Embryonic facial prominence (tissue), 1 donor: ENCODE measurements around the gene DAO.
"Not testable (repeated sequence)": the region's sequence is repeated elsewhere in the genome, so short reads cannot be mapped to it uniquely, and the experiment has no call there.

Experiments
- DNase-seq: peaks from one replicate; pipeline ENCODE4 v3.0.0-alpha.2; 2016; ENCODE audit errors: extremely low spot score

The DAO gene

DNA sequence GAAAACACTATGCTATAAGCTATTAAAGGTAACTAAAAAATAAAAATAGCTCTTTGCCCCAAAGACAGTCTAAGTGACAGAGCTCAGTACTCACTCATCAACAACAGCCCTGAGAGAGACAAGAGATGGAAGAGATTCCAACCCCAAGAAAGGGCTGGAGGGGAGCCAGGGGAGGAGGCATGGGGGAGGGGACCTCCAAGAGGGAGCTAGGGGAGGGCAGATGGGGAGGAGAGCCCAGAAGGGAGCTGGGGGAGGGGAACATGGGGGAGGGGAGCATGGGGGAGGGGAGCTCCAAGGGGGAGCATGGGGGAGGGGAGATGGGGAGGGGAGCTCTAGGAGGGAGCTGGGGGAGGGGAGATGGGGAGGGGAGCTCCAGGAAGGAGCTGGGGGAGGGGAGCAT, 30.2 kb upstream of the DAO start:
- no peak for DNase-seq

DNA sequence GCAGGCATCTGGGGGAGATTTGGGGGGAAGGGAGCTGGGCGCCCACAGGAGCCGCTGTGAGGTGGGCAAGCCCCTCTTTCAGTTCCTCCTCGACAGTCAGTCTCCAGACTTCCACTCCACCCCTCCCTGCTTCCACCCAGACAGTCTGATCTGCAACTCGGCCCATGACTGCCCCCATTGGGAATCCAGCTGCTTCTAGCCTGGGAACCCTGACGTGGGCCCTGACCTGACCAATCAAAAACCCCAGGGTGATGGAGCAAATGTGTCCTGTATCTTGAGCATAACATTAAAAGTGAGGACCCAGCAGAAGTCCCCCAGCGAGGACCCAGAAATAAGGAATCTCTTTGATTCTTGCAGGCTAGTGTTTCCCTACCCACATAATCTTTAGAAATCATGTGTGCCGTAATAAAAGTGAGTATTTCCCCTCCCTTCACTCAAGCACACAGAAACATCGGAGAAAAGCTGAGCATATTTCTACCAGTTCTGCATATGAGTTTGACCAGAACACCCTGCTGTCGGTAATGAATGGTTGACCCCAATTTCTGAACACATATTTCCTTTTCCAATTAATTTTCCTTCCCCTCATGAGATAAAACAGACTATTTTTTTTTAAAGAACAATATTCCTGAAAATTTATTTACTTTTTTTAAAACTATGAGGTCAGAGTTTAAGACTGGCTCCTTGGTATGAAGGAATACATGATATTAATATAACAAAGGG, 28.9 kb upstream of the DAO start:
- no peak for DNase-seq

DNA sequence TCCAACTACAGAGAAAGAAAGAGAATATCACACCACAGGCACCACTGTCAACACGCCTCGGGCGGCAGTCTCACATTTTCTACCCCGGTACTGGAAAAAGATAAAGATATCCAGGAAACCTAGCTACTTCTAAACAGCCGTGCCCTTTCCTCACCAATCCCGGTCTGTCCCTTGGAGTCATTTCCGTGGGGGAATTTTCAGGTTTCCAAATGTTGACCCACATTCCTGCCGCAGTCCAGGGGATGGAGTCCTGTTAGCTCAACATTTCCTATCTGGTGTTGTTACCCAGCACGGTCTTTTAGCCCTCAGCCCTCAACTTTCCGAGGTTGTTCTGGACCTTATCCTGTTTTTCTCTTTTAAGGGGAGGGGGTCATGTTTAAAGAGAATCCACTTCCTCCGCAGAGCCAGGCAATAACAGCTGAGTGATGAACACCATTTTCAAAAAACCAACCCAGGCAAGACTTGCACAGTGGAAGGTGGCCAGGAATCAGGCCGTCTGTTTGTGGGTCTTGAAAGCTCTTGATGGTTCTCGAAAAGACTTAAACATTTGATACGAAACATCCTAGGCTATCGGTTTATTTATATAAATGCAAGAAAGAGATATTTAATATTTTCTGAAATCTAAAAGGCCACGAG, 27.1 kb upstream of the DAO start:
- no peak for DNase-seq

DNA sequence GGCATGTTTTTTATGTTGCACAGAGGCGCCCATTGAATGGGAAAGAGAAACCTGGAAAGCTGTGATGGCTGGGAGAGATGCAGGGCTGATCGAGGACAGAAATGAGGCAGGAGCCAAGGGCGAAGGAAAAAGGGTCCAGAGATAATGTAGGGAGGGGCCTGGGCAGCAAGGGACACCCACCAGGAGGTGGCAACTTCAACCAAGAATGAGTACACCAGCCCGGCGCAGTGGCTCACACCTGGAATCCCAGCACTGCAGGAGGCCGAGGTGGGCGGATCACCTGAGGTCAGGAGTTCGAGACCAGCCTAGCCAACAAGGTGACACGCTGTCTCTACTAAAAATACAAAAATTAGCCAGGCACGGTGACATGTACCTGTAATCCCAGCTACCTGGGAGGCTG, 26.5 kb upstream of the DAO start:
- DNase-seq = no peak

DNA sequence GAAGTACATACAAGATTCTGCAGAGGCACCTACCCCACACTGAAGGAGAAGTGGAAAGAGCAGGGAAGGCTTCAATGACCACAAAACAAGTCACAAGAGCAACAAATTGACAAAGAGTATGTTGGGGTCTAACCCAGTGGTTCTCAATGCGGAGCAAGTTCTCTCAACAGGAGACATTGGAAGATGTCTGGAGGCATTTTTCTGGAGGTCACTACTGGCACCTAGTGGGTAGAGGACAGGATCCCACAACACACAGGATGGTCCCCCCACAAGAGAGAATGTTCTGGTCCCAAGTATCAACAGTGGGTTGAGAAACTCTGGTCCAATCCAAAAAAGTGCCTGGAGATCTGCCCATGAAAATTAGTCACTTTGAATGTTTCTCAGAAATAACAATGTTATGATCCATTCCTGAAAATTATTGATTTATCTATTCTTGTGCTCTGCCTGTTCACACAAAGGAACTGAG, 25.9 kb upstream of the DAO start:
- DNase-seq = no peak

DNA sequence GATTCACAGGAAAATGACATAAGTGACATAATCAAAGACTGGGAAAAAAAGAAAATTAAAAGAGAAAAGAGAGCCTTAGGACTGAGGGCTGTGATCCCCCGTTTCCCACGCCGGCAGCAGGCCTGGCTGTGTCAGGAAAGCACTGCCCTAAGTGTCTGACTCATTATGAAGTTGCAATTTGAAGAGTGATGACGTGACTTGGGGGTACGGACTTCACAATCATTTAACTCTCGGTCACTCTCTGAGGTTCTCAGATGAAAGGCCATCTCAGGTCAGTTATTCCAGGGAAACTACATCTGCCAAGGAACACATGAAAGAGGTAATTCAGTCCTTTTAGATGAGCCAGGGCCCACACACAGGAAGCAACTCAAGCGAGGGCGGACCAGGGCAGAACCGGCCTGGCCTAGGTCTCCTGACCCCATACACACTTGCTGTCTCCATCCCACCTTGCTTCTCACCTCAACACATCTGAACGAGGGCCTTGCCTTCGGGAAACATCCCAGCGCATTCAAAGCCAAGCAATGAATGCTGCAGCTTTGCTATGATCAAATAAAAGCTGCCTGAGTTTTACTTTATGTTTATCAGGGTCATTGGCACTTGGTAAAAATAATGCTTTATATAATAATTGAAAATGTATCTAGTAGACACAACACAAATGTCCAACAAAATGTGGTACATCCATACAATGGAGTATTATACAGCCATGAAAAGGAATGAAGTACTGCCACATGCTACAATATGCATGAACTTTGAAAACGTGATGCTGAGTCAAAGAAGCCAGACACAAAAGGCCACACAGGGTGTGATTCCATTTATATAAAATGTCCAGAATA, 25.2 kb upstream of the DAO start:
- DNase-seq = no peak

DNA sequence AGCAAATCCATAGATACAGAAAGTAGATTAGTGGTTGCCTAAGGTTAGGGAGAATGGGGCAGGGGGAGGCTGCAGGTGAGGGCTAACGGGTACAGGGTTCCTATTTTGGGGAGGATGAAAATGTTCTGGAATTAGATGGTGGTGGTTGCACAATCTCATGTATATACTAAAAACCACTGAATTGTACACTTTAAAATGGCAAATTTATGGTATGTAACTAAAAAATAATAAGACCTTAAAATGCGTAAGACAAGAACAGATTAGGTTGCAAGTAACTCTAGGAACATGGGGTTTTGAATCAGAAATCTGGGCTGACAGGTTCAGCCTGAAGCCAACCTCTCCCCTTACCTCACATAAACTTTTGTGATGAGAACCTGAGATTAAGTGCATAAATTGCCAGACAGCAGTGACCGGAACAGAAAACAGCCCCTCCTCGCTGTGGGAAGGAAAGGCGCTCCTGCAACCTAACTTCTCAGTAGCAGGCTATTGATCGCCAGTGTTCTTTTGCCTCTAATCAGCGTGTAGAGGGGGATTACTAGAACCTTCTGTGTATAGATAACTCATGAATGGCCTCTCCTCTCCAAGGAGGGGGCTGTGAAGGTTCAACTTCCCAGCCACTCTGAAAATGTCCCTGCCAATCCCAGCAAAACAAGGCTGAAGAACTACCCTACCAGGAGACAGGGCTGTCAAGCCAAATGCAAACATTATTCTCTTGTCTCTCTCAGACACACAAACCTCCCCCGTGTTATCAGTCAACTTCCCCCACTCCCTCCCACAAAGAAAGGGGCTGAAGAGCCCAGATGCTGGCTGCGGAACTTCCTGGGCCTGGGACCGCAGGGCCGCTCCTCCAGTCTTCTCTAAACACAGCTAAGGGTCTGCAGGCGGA, 24.4 kb upstream of the DAO start:
- DNase-seq = no peak

DNA sequence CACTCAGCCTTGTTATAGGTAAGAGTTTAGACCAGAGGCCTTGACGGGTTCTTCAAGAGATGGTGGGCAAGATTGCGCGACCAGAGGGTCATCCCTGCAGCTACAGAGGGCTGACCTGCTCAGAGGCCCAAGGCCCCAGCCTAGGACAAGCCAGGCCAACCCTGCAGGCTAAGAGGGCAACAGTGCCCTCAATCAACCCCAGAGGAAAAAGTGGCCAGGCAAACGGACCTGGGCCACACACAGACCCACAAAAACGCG, 23.8 kb upstream of the DAO start:
- no peak for DNase-seq

DNA sequence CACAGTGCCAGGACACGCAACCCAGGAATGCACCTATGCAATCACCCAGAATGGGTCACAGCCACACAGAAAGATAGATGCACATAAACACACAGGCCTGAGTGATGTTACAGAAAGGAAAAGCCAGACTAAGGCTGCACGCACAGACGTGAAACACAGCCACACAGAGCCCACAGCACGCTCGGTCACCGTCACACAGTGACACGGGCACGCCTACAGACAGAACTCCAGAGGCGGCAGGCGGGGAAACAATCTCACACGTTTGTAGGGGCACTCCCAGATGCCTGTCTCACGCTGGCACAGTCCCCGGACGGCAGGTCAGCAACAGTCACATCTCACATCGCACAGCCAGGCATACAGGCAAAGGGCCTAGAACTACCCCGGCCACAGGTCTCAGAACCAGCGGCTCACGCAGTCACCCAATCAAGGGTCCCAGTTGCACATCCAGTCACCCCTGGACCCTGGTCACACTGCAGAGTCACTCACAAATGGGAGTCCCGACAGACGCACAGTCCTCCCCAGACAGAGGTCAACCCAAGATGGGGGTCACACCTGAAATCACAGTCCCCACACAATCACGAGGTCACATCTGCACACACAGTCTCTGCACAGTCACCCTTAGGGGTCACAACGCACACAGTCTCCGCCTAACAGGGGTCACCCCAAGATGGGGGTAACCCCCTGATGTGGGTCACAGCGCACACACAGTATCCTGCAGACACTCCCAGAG, 23.3 kb upstream of the DAO start:
- no peak for DNase-seq

DNA sequence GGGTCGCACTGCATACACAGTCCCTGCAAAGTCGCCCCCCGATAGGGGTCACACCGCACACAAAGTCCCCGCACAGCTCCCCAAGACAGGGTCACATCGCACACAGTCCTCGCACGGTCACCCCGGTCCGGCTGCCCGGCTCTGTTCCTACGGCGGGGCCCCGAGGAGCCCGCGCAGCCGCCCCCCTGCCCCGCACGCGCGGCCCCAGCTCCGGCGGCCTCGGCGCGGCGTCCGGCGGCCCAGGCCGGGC, 22.8 kb upstream of the DAO start:
- no peak for DNase-seq

DNA sequence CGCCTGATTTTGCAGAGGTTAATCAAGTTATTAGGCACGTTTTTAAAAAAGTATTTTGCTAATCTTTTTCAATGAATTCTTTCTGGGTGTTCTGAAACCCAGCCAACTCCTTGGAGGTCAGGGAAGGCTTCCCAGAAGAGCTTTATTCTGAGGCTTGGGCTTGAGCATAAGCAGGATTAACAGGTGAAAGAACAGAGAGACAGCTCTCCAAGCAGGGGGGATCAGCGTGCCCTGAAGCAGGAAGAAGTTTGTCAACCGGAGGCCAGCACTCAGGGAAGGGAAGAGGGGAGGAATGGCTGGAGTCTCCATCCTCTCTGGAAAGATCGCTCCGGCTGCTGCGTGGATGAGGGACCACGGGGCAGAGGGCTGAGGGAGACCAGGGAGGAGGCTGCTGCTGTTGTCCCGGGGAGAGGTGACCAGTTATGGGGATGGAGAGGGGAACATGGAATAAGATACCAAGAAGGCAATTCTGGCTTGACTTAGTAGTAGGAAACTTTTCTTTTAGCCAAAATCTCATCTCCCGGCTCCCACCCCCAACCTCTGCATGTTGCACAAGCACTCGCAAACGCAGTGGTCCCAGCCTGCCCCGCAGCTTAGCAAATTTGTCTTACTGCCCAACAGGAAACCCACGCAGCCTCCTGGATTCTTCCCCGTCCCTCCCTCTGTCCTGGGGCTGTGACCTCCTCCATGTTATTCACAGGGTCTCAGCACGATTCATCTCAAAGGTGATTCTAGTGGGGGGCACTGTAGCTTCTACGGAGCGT, 21.4 kb upstream of the DAO start:
- DNase-seq = no peak

DNA sequence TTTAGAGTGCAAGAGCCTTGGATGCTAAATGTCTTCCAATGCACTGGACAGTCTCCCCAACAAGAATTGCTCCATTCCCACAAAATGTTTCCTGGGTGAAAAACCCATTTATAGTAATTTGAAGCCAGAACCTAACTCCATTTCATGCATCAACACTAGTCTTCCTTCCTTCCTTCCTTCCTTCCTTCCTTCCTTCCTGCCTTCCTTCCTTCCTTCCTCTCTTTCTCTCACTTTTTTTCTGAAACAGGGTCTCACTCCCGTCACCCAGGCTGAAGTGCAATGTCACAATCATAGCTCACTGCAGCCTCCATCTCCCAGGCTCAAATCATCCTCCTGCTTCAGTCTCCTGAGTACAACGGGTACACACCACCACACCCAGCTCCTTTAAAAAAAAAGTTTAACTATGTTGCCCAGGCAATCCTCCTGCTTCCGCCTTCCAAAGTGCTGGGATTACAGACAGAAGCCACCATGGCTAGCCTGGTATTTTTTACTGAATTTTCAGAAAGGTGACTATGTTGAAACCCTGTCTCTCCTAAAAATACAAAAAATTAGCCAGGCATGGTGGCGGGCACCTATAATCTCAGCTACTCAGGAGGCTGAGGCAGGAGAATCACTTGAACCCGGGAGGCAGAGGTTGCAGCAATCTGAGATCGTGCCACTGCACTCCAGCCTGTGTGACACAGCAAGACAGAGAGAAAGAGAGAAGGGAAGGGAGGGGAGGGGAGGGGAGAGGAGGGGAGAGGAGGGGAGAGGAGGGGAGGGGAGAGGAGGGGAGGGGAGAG, 20.6 kb upstream of the DAO start:
- not testable (repeated sequence) for DNase-seq

DNA sequence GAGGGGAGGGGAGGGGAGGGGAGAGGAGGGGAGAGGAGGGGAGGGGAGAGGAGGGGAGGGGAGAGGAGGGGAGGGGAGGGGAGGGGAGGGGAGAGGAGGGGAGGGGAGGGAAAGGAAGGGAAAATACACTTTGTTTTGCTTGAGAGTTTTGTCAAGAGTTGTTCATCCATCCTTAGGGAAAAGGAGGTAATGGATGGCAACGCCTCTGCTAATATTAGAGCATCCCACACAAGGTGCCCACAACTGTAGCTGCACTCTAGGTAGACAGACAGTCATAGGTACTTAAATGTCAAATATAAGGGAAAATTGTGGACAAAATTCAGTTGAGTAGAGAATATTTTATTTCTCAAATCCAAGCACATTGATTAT, 20.0 kb upstream of the DAO start:
- DNase-seq = no peak

DNA sequence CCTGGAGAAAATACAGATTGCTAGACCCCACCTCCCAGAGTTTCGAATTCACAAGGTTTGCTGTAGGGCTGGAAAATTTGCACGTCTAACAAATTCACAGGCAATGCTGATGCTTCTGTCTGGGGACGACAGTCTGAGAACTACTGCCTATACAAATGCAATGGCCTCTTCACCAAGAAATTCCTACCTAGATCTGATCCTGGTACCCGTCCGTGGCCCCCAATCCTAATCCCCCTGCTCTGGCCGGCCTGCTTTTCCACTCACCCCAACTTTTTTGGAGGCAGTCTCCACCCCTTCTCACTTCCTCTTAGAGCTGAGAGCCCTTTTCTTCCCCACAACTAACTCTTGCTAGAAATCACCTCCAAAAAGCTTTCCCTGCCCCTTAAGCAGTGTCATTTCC, 19.4 kb upstream of the DAO start:
- DNase-seq = no peak

DNA sequence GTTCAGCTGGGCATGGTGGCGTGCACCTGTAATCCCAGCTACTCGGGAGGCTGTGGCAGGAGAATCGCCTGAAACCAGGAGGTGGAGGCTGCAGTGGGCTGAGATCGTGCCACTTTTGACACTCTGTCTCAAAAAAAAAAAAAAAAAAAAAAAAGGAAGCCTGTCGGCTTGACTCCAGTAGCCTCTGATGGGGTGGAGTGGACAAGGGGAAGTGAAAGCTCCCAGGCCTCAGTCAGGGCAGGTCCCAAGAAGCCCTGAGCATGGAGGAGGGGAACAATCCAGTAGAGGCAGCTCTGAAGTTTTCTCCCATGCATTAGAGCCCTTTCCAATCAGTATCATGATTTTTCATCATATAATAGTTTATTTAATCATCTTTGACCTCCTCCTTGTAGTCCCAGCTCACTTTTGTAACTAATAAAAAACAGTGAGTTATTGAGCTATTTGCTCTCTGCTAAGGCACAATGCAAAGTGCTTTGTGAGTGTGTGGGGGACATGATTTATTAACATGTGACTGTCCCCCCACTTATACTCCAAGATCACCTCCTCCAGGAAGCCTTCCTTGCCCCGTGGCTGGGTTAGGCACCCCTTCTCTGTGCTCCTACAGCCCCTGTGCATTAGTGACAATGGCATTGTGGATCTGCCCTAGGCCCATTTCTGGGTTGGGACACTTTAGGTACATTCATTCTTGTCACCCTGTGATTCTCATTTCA, 17.9 kb upstream of the DAO start:
- DNase-seq = no peak

DNA sequence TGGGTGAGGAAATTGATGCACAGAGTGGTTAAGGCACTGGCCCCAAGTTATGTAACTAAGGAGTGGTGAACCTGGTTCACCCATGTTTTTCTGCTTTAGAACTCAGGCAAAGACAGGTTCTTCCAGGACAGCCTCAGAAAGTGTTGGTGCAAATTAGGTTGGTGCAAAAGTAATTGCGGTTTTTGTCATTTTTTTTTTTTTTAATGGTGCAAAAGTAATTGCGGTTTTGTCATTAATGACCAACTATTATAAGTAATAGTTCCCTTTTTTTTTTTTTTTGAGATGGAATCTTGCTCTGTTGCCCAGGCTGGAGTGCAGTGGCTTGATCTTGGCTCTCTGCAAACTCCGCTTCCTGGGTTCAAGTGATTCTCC, 17.3 kb upstream of the DAO start:
- DNase-seq = no peak

DNA sequence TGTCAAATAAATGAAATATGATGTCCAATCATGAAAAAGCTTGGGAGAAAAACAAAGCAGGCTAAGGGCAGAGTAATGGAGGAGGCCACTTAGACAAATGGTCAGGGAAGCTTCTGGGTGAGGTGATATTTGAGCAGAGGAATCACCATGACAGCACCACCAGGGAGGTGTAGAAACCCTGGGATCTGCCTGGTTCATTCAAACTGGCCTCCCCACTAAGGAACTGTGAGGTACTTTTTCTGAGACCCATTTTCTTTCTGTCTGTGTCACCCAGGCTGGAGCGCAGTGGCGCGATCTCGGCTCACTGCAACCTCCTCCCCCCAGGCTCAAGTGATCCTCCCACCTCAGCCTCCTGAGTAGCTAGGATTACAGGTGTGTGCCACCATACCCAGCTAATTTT, 14.7 kb upstream of the DAO start:
- DNase-seq = no peak

DNA sequence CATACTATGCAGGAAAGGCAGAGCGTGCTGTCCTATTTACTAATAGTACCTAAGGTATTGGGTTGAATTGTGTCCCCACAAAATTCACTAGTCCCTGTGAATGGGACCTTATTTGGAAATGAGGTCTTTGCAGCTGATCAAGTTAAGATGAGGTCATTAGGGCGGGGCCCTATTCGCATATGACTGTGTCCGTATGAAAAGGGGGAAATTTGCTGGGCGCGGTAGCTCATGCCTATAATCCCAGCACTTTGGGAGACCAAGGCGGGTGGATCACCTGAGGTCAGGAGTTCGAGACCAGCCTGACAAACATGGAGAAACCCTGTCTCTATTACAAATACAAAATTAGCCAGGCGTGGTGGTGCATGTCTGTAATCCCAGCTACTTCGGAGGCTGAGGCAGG, 13.8 kb upstream of the DAO start:
- DNase-seq = not testable (repeated sequence)

DNA sequence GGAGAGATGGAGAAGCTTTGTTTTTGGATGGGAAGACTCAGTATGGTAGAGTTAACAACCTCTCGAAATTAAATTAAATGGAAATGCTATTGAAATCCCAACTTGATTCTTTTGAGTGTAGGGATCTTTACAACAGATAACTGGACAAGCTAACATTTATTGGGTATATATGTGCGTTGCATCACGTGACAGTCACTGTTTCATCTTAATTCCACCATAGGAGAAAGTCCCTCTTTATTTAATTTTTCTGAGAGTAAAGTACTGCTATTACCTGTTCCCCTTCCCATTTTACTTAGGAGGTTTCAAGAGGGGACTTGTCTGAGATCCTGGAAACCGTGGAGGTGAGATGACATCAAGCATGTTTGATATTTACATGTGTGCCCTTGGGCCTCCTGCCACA, 11.1 kb upstream of the DAO start:
- DNase-seq = no peak

DNA sequence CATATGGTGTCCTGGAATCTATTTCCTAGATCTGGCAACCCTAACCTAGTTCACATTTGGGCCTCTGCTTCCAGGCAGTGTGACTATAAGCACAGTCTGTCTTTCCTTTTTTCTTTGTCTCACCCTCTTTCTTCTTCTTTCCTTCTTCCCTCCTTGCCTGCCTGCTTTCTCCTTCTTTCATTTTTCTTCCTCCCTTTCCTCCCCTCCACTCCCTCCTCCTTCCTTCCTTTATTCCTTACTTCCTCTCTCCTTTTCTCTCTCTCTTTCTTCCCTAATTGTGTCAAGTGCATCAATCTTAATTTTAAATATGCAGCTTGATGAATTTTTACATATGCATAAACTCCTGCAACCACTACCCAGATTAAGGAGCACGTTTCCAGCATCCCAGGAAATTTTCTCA, 4.6 kb upstream of the DAO start:
- DNase-seq = no peak
